ENCODE results near the gene CATSPER1. TPM values are rescaled to one million over a fixed set of nuclear protein-coding genes. Genes with fewer than 3 reads are reported as not detected.
"Not testable (repeated sequence)": the region's sequence is repeated elsewhere in the genome, so short reads cannot be mapped to it uniquely, and the experiment has no call there.

The CATSPER1 gene
- total RNA-seq, 1 donor from 2014 or later, result 0.30 TPM

GRCh38 chr11:66047541-66048365 is 21.5 kb upstream of the CATSPER1 start:
- peaks cover 24% of the 10 kb centered on the region for H3K4me1 Mint-ChIP-seq
- no peaks in the 10 kb centered on the region for H3K9me3 Mint-ChIP-seq
- H3K27me3 Mint-ChIP-seq, result peaks cover 7% of the 10 kb centered on the region
- intact Hi-C loops (cut with micrococcal nuclease), result no loop called here
- H3K4me3 Mint-ChIP-seq, result no peak overlapping the region
- no peak for DNase-seq
- H3K27ac Mint-ChIP-seq, result no peak overlapping the region
- peaks cover 6% of the 10 kb centered on the region for H3K36me3 Mint-ChIP-seq (ENCODE audit: low read depth)

GRCh38 chr11:66046901-66047300 is 20.6 kb upstream of the CATSPER1 start:
- Mint-ChIP-seq H3K4me3 (no peak overlapping the region), H3K9me3 (no peaks in the 10 kb centered on the region), H3K4me1 (peaks cover 24% of the 10 kb centered on the region), H3K36me3 (ENCODE audit: low read depth) (no peaks in the 10 kb centered on the region), H3K27me3 (peaks cover 7% of the 10 kb centered on the region), H3K27ac (no peak overlapping the region)
- DNase-seq, result no peak
- intact Hi-C loops (cut with micrococcal nuclease), result no loop called here

GRCh38 chr11:66045177-66045639 is 18.9 kb upstream of the CATSPER1 start:
- peak; percentile 96 for DNase-seq
- peaks cover 11% of the 10 kb centered on the region for H3K27me3 Mint-ChIP-seq
- intact Hi-C loops (cut with micrococcal nuclease), result no loop called here
- peaks cover 14% of the 10 kb centered on the region for H3K4me1 Mint-ChIP-seq
- peak overlapping the region; percentile 27 for H3K4me3 Mint-ChIP-seq
- peak overlapping the region; percentile 35 for H3K27ac Mint-ChIP-seq
- H3K9me3 Mint-ChIP-seq, result no peaks in the 10 kb centered on the region
- H3K36me3 Mint-ChIP-seq (ENCODE audit: low read depth), result no peaks in the 10 kb centered on the region

GRCh38 chr11:66044757-66045156 is 18.5 kb upstream of the CATSPER1 start:
- no peak for DNase-seq
- Mint-ChIP-seq H3K9me3 (no peaks in the 10 kb centered on the region), H3K27ac (peak overlapping the region; percentile 35), H3K4me1 (peaks cover 14% of the 10 kb centered on the region), H3K4me3 (peak overlapping the region; percentile 27), H3K36me3 (ENCODE audit: low read depth) (no peaks in the 10 kb centered on the region), H3K27me3 (peaks cover 13% of the 10 kb centered on the region)
- intact Hi-C loops (cut with micrococcal nuclease), result no loop called here

- Mint-ChIP-seq H3K36me3 (ENCODE audit: low read depth) (no peaks in the 10 kb centered on the region), H3K9me3 (no peaks in the 10 kb centered on the region), H3K4me3 (no peak overlapping the region), H3K4me1 (peaks cover 10% of the 10 kb centered on the region), H3K27me3 (peaks cover 11% of the 10 kb centered on the region), H3K27ac (no peak overlapping the region)
- intact Hi-C loops (cut with micrococcal nuclease), result no loop called here
- no peak for DNase-seq
Measured at GRCh38 chr11:66042996-66043906, 17.0 kb upstream of the CATSPER1 start.

- peaks cover 7% of the 10 kb centered on the region for H3K27me3 Mint-ChIP-seq
- H3K9me3 Mint-ChIP-seq, result no peaks in the 10 kb centered on the region
- no peak overlapping the region for H3K27ac Mint-ChIP-seq
- H3K36me3 Mint-ChIP-seq (ENCODE audit: low read depth), result no peaks in the 10 kb centered on the region
- no peak overlapping the region for H3K4me3 Mint-ChIP-seq
- H3K4me1 Mint-ChIP-seq, result peaks cover 10% of the 10 kb centered on the region
- intact Hi-C loops (cut with micrococcal nuclease), result no loop called here
- no peak for DNase-seq
Measured at GRCh38 chr11:66042227-66042995, 16.1 kb upstream of the CATSPER1 start.

GRCh38 chr11:66039765-66040164 is 13.5 kb upstream of the CATSPER1 start:
- Mint-ChIP-seq H3K4me1 (peaks cover 3% of the 10 kb centered on the region), H3K36me3 (ENCODE audit: low read depth) (no peaks in the 10 kb centered on the region), H3K4me3 (no peak overlapping the region), H3K27me3 (peaks cover 7% of the 10 kb centered on the region), H3K9me3 (no peaks in the 10 kb centered on the region), H3K27ac (no peak overlapping the region)
- intact Hi-C loops (cut with micrococcal nuclease), result no loop called here
- no peak for DNase-seq

GRCh38 chr11:66037327-66037726 is 11.0 kb upstream of the CATSPER1 start:
- DNase-seq, result no peak
- Mint-ChIP-seq H3K4me3 (no peak overlapping the region), H3K36me3 (ENCODE audit: low read depth) (no peaks in the 10 kb centered on the region), H3K4me1 (no peaks in the 10 kb centered on the region), H3K27me3 (peaks cover 10% of the 10 kb centered on the region), H3K9me3 (no peaks in the 10 kb centered on the region), H3K27ac (no peak overlapping the region)
- intact Hi-C loops (cut with micrococcal nuclease), result no loop called here

- Mint-ChIP-seq H3K36me3 (ENCODE audit: low read depth) (no peaks in the 10 kb centered on the region), H3K4me1 (no peaks in the 10 kb centered on the region), H3K4me3 (no peak overlapping the region), H3K27me3 (peaks cover 10% of the 10 kb centered on the region), H3K27ac (no peak overlapping the region), H3K9me3 (no peaks in the 10 kb centered on the region)
- intact Hi-C loops (cut with micrococcal nuclease), result no loop called here
- DNase-seq, result no peak
Measured at GRCh38 chr11:66036334-66036710, 10.0 kb upstream of the CATSPER1 start.

- peaks cover 8% of the 10 kb centered on the region for H3K27me3 Mint-ChIP-seq
- H3K27ac Mint-ChIP-seq, result no peak overlapping the region
- intact Hi-C loops (cut with micrococcal nuclease), result no loop called here
- no peak overlapping the region for H3K4me3 Mint-ChIP-seq
- DNase-seq, result no peak
- no peaks in the 10 kb centered on the region for H3K36me3 Mint-ChIP-seq (ENCODE audit: low read depth)
- no peaks in the 10 kb centered on the region for H3K4me1 Mint-ChIP-seq
- H3K9me3 Mint-ChIP-seq, result no peaks in the 10 kb centered on the region
Measured at GRCh38 chr11:66035653-66036333, 9.5 kb upstream of the CATSPER1 start.

GRCh38 chr11:66032957-66033735 is 6.9 kb upstream of the CATSPER1 start:
- DNase-seq, result no peak
- H3K4me3 Mint-ChIP-seq, result no peak overlapping the region
- H3K4me1 Mint-ChIP-seq, result no peaks in the 10 kb centered on the region
- no peaks in the 10 kb centered on the region for H3K36me3 Mint-ChIP-seq (ENCODE audit: low read depth)
- intact Hi-C loops (cut with micrococcal nuclease), result no loop called here
- H3K27ac Mint-ChIP-seq, result no peak overlapping the region
- peaks cover 8% of the 10 kb centered on the region for H3K27me3 Mint-ChIP-seq
- no peaks in the 10 kb centered on the region for H3K9me3 Mint-ChIP-seq

GRCh38 chr11:66023186-66023440 is 3.2 kb downstream of the CATSPER1 start:
- intact Hi-C loops (cut with micrococcal nuclease); H3K4me3 Mint-ChIP-seq; H3K27me3 Mint-ChIP-seq; H3K27ac Mint-ChIP-seq; H3K9me3 Mint-ChIP-seq; DNase-seq; H3K36me3 Mint-ChIP-seq (ENCODE audit: low read depth): not testable (repeated sequence)
- H3K4me1 Mint-ChIP-seq, result peaks cover 14% of the 10 kb centered on the region
